H1 (cell line): ENCODE results near the gene SLC25A27.

Source experiments
- BCL11A ChIP-seq, 2 experiments: IDR thresholded peaks; one replicate each; pipeline ENCODE4 v1.6.1; 2011; ENCODE audit warnings: low read depth in 2 of 2, low read length in 2 of 2, mild to moderate bottlenecking in 2 of 2
- BRCA1 ChIP-seq: IDR thresholded peaks from 2 replicates; pipeline ENCODE4 v1.6.1; 2012; ENCODE audit warnings: low read depth, low read length, improper control_type of control experiment
- CHD7 ChIP-seq: fragments of 300-600 bp; sonication (generic); IDR thresholded peaks from 2 replicates; pipeline ENCODE4 v1.7.1; 2012; ENCODE audit warnings: low read length, moderate library complexity, mild to moderate bottlenecking, inconsistent platforms; ENCODE audit not compliant: insufficient replicate concordance
- CTBP2 ChIP-seq: IDR thresholded peaks from 2 replicates; pipeline ENCODE4 v1.7.0; 2011; ENCODE audit warnings: borderline replicate concordance, mild to moderate bottlenecking, moderate library complexity, mixed read lengths, low read length; ENCODE audit not compliant: insufficient read depth, insufficient read length
- CTCF ChIP-seq, 3 experiments: IDR thresholded peaks; 1 replicate in 2 of 3; 2 replicates in 1 of 3; pipeline versions ENCODE4 v1.5.1 to v1.6.1; 2011; ENCODE audit warnings: low read length in 3 of 3, mild to moderate bottlenecking in 3 of 3, inconsistent platforms in 2 of 3, low read depth in 1 of 3, moderate library complexity in 1 of 3; ENCODE audit not compliant: insufficient read depth in 1 of 3; ENCODE audit errors: control extremely low read depth in 1 of 3
- EP300 ChIP-seq, 2 experiments: IDR thresholded peaks; 1 replicate in 1 of 2; 2 replicates in 1 of 2; pipeline ENCODE4 v1.6.1; 2011 to 2012; ENCODE audit warnings: low read depth in 2 of 2, low read length in 2 of 2, mild to moderate bottlenecking in 2 of 2, borderline replicate concordance in 1 of 2, inconsistent platforms in 1 of 2, moderate library complexity in 1 of 2
- JUND ChIP-seq: IDR thresholded peaks from 2 replicates; pipeline ENCODE4 v1.6.1; 2011; ENCODE audit warnings: mild to moderate bottlenecking, improper control_type of control experiment, low read length
- POLR2AphosphoS5 ChIP-seq: IDR thresholded peaks from 2 replicates; pipeline ENCODE4 v1.6.1; 2011; ENCODE audit warnings: low read depth, low read length

- TF ChIP-seq CHD7, result no peak
- no peak for TF ChIP-seq CTCF (IDR thresholded peaks at IDR 0.05; ENCODE audit: control extremely low read depth in 1 of 3, insufficient read depth in 1 of 3, low read depth in 1 of 3, low read length in 3 of 3)
- TF ChIP-seq JUND, result no peak
- no peak for TF ChIP-seq BCL11A (IDR thresholded peaks at IDR 0.05; ENCODE audit: low read depth in 2 of 2, low read length in 2 of 2)
- TF ChIP-seq CTBP2, result no peak
- no peak for TF ChIP-seq BRCA1
- no peak for TF ChIP-seq POLR2AphosphoS5
- no peak for TF ChIP-seq EP300 (IDR thresholded peaks at IDR 0.05; ENCODE audit: borderline replicate concordance in 1 of 2, low read depth in 2 of 2, low read length in 2 of 2)
Measured at GRCh38 chr6:46628498-46628897, 24.3 kb upstream of the SLC25A27 start.
